Aorta (tissue), 5 donors: ENCODE results near the gene SLC22A25. TPM values are rescaled to one million over a fixed set of nuclear protein-coding genes. Genes with fewer than 3 reads are reported as not detected.

Source experiments
- ATAC-seq: fragments of 200-7000 bp; cut with Tn5 transposase; one replicate; pipeline ENCODE4 v1.9.1; 2022; ENCODE audit warnings: moderate library complexity; ENCODE audit not compliant: low FRiP score
- DNase-seq, 2 donors: peaks; one replicate each; pipeline ENCODE4 v3.0.0-alpha.2; 2020
- H3K27ac ChIP-seq, 2 donors: one replicate each; pipeline ENCODE4 v1.5.1; 2013; ENCODE audit warnings: low read length in 2 of 2, mild to moderate bottlenecking in 2 of 2, moderate library complexity in 2 of 2, control low read depth in 1 of 2, inconsistent platforms in 1 of 2, low read depth in 1 of 2
- H3K27me3 ChIP-seq, 2 donors: one replicate each; pipeline ENCODE4 v1.6.1; 2013; ENCODE audit warnings: control low read depth in 1 of 2, low read length in 1 of 2, mild to moderate bottlenecking in 1 of 2, moderate library complexity in 1 of 2; ENCODE audit not compliant: insufficient read depth in 2 of 2, control insufficient read depth in 1 of 2
- H3K36me3 ChIP-seq, 2 donors: one replicate each; pipeline ENCODE4 v1.6.1; 2013; ENCODE audit warnings: control low read depth in 1 of 2, low read length in 1 of 2, mild to moderate bottlenecking in 1 of 2; ENCODE audit not compliant: insufficient read depth in 2 of 2, control insufficient read depth in 1 of 2
- H3K4me1 ChIP-seq, 2 donors: one replicate each; pipeline ENCODE4 v1.6.1; 2013; ENCODE audit warnings: low read length in 2 of 2, control low read depth in 1 of 2, mild to moderate bottlenecking in 1 of 2, moderate library complexity in 1 of 2; ENCODE audit not compliant: insufficient read depth in 2 of 2, control insufficient read depth in 1 of 2
- H3K4me3 ChIP-seq, 2 donors: one replicate each; pipeline ENCODE4 v1.5.1; 2013; ENCODE audit warnings: low read length in 2 of 2, control low read depth in 1 of 2, mild to moderate bottlenecking in 1 of 2
- H3K9me3 ChIP-seq: one replicate; pipeline ENCODE4 v1.6.1; 2013; ENCODE audit warnings: mild to moderate bottlenecking, low read length; ENCODE audit not compliant: control insufficient read depth
- WGBS, 2 donors: extraction: QIAGEN DNeasy Blood & Tissue Kit; methylation state at CpG; one replicate each; pipeline ENCODE4 v1.1.7; 2013; 5-methylcytosine and 5-hydroxymethylcytosine counted together
- intact Hi-C, 2 donors: fragments of 100-400 bp; cut with DNase I; formaldehyde crosslinking; loops; one replicate each; pipeline versions ENCODE4 v1.14.2 to v1.15.0; 2022
- long read RNA-seq, 2 donors: library from polyadenylated mRNA; unstranded; transcript quantifications; one replicate each; pipeline ENCODE4 v2.0.0, GENCODE V29; 2020 to 2021
- polyA plus RNA-seq, 2 donors: library from polyadenylated mRNA; stranded (reverse); fragments of 200-250 nt; gene quantifications; one replicate each; pipeline ENCODE4 v1.2.3, GENCODE V29; 2013
- total RNA-seq, 2 donors: library from RNA; stranded (reverse); fragmentation: NEBNext Ultra II Directional; extraction: Animal tissue kit (Norgen Biotek cat#: 25700); gene quantifications; one replicate each; pipeline ENCODE4 v1.2.1, GENCODE V29; 2021
- donor health status: healthy with polysubstance abuse.
- donor health status: Bipolar disorder and iron deficiency.
- donor health status: DM: no; HTN: no; CAD: no.
- donor health status: DM: no; HTN: no; CAD: no.
- donor health status: DM: yes; HTN: yes; CAD: no.

The SLC22A25 gene
- total RNA-seq, result not detected
- polyA plus RNA-seq, result not detected
- long read RNA-seq, donor 1, result 0 reads
- long read RNA-seq, donor 2, result 0 reads

DNA sequence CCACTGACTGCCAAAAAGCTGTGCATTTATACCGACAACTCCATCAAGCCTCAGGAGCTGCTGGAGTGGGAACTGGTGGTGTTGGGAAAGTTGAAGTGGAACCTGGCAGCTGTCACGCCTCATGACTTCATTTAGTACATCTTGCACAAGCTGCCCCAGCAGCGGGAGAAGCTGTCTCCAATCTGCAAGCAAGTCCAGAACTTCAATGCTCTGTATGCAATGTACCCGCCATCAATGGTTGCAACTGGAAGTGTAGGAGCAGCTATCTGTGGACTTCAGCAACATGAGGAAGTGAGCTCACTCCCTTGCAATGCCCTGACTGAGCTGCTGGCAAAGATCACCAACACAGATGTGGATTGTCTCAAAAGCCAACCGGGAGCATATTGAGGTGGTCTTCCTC lies at the start of gene SLC22A25:
TSS of gene SLC22A25 (minus strand) at position 67 of the 400 bp plus-strand sequence. CDS start 13,947 bp downstream, outside the sequence.
- ATAC-seq, result no peak
- no peak within 1 kb of the TSS for H3K4me3 ChIP-seq
- no peak for DNase-seq
- WGBS, 2 donors, result 56 to 68% methylated on average over 5 of the region's 5 CpGs
- H3K36me3 ChIP-seq, result no peaks in the 10 kb centered on the region
- no peaks in the 10 kb centered on the region for H3K4me1 ChIP-seq
- peaks cover 2% of the 10 kb centered on the region for H3K9me3 ChIP-seq
- H3K27ac ChIP-seq, result no peak within 1 kb of the TSS
- no peaks in the 10 kb centered on the region for H3K27me3 ChIP-seq
- intact Hi-C loops, result no loop called here

DNA sequence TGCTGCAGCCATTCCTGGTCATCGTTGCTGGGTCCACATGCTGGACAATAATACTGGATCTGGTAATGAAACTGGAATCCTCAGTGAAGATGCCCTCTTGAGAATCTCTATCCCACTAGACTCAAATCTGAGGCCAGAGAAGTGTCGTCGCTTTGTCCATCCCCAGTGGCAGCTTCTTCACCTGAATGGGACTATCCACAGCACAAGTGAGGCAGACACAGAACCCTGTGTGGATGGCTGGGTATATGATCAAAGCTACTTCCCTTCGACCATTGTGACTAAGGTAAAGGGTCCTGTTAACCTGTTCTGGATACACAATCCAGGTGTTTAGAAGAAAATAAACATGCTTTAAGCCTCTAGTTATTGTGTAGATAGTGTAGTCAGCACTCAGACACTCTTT lies 46.9 kb upstream of the SLC22A25 start:
- WGBS, 2 donors, result 84 to 88% methylated on average over 4 of the region's 4 CpGs
- intact Hi-C loops, result no loop called here

DNA sequence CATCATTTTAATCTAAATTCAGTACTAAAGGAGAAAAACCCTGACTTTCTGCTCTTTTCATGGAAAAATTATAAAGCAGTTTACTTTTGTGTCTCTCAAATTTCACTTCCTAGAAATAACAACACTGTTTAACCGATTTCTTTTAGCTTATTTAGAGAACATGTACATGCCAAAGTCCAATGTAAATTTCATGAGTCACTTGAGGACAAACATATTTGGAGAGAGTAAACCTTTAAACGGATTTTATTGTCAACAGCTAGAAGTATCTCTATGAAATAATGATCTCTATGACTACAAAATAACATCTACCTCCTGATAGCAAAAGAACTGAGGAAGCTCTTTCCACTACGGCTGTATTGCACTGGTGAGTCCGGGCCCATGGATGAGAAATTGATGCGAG lies 46.3 kb upstream of the SLC22A25 start:
- WGBS, 2 donors, result 62 to 66% methylated on average over 5 of the region's 5 CpGs
- H3K9me3 ChIP-seq, result no peaks in the 10 kb centered on the region
- no peak for ATAC-seq
- H3K4me1 ChIP-seq, result no peaks in the 10 kb centered on the region
- no peak for DNase-seq
- intact Hi-C loops, result no loop called here
- no peak overlapping the region for H3K27ac ChIP-seq
- H3K4me3 ChIP-seq, result no peak overlapping the region
- no peaks in the 10 kb centered on the region for H3K36me3 ChIP-seq
- no peaks in the 10 kb centered on the region for H3K27me3 ChIP-seq

More for the DNA sequence above, 46.9 kb upstream of the SLC22A25 start:
- DNase-seq (no peak), ATAC-seq (no peak)
- Histone ChIP-seq H3K27ac (no peak overlapping the region), H3K36me3 (no peaks in the 10 kb centered on the region), H3K9me3 (no peaks in the 10 kb centered on the region), H3K4me3 (no peak overlapping the region), H3K4me1 (no peaks in the 10 kb centered on the region), H3K27me3 (no peaks in the 10 kb centered on the region)

GRCh38 chr11:63282579-63282978 lies 39.2 kb upstream of the SLC22A25 start:
- intact Hi-C loops, result no loop called here

DNA sequence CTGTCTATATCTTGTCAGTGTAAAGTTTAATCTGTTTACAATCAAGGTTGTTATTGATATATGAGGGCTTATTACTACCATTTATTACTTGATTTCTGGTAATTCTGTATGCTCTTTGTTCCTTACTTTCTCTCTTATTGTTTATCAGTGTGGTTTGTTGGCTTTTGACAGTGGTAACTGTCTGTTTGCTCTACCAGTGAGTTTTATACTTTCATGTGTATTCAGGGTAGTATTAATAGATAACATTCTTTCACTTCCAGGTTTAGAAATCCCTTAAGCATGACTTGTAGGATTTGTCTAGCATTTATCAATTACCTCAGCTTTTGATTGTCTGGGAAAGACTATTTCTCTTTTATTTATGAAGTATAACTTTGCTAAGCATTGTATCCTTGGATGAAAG lies 37.5 kb upstream of the SLC22A25 start:
- ATAC-seq (no peak), DNase-seq (no peak)
- H3K4me1 ChIP-seq, result no peaks in the 10 kb centered on the region

More at GRCh38 chr11:63282579-63282978, 39.2 kb upstream of the SLC22A25 start:
- no peak for ATAC-seq
- Histone ChIP-seq H3K36me3 (no peaks in the 10 kb centered on the region), H3K4me3 (no peak overlapping the region), H3K9me3 (no peaks in the 10 kb centered on the region), H3K27me3 (peaks cover 0 to 2% of the 10 kb centered on the region in 2 donors), H3K27ac (no peak overlapping the region), H3K4me1 (no peaks in the 10 kb centered on the region)
- DNase-seq, result no peak

GRCh38 chr11:63277345-63277943 lies 34.0 kb upstream of the SLC22A25 start:
- ATAC-seq (no peak), DNase-seq (no peak)
- no peak overlapping the region for H3K27ac ChIP-seq
- no peaks in the 10 kb centered on the region for H3K4me1 ChIP-seq
- no peaks in the 10 kb centered on the region for H3K36me3 ChIP-seq
- WGBS, 2 donors, result 25 to 32% methylated on average over 1 of the region's 1 CpG
- H3K27me3 ChIP-seq, result no peaks in the 10 kb centered on the region
- H3K9me3 ChIP-seq, result peaks cover 1% of the 10 kb centered on the region
- intact Hi-C loops, result no loop called here
- no peak overlapping the region for H3K4me3 ChIP-seq

More for the DNA sequence above, 37.5 kb upstream of the SLC22A25 start:
- Histone ChIP-seq H3K9me3 (no peaks in the 10 kb centered on the region), H3K27me3 (peaks cover 0 to 2% of the 10 kb centered on the region in 2 donors), H3K36me3 (no peaks in the 10 kb centered on the region), H3K27ac (no peak overlapping the region), H3K4me3 (no peak overlapping the region)
- intact Hi-C loops, result no loop called here

- DNase-seq (no peak), ATAC-seq (no peak)
- Histone ChIP-seq H3K36me3 (no peaks in the 10 kb centered on the region), H3K9me3 (peaks cover 2% of the 10 kb centered on the region), H3K27me3 (no peaks in the 10 kb centered on the region), H3K4me1 (no peaks in the 10 kb centered on the region), H3K4me3 (no peak overlapping the region), H3K27ac (no peak overlapping the region)
- WGBS, 2 donors, result 70 to 77% methylated on average over 1 of the region's 1 CpG
- intact Hi-C loops, result no loop called here
These were observed 31.4 kb upstream of the SLC22A25 start for GRCh38 chr11:63274776-63275175.

- WGBS, 2 donors, result 88 to 90% methylated on average over 3 of the region's 3 CpGs
- Histone ChIP-seq H3K9me3 (peaks cover 2% of the 10 kb centered on the region), H3K27ac (no peak overlapping the region), H3K4me1 (no peaks in the 10 kb centered on the region), H3K36me3 (no peaks in the 10 kb centered on the region), H3K4me3 (no peak overlapping the region), H3K27me3 (no peaks in the 10 kb centered on the region)
- intact Hi-C loops, result no loop called here
- DNase-seq (no peak), ATAC-seq (no peak)
These were observed 30.3 kb upstream of the SLC22A25 start for GRCh38 chr11:63273685-63274084.

DNA sequence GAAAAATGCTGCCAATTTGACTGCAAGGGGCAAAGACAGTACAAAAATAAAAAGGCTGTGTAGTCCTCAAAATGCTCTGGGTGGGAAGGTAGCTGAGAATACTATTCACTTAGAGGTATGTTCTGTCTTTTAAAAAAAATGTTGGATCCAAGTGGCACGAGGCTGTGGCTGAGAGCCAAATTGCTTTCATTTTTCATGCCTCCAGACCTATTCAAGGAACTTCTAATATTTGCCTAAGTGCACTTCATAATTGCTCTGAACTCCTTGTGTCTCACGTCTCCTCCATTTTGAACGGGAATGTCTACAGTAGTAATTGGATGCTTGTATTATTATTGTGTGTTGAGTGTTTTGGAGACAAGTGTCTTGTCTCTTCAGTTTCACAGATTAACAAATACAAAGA lies 19.1 kb upstream of the SLC22A25 start:
- Histone ChIP-seq H3K4me3 (no peak overlapping the region), H3K27ac (no peak overlapping the region), H3K9me3 (no peaks in the 10 kb centered on the region), H3K4me1 (no peaks in the 10 kb centered on the region), H3K36me3 (no peaks in the 10 kb centered on the region), H3K27me3 (no peaks in the 10 kb centered on the region)
- DNase-seq, result no peak
- WGBS, 2 donors, result 33 to 37% methylated on average over 3 of the region's 3 CpGs
- ATAC-seq, result no peak
- intact Hi-C loops, result no loop called here
